Calu3 (cell line): ENCODE data around the gene CAD. TPM values are rescaled to one million over a fixed set of nuclear protein-coding genes. Genes with fewer than 3 reads are reported as not detected.

ENCODE experiments used
- BruUV-seq: library from RNA; stranded (reverse); fragments of 400-500 nt; replicated peaks from 2 replicates; lab custom pipeline; 2021; lab: Mats Ljungman, UMichigan
- CTCF ChIA-PET: fragments of 300-600 bp; sonication (Branson Sonifier 250); formaldehyde crosslinking; loops from one replicate; lab custom pipeline; 2022; ENCODE audit warnings: antibody characterized with exemption; lab: Charles Lee
- DNase-seq: peaks from one replicate; pipeline ENCODE4 v3.0.0; 2022
- H3K27ac Mint-ChIP-seq: one replicate; pipeline ENCODE4 v1.8.0; 2022; ENCODE audit warnings: mixed read lengths; ENCODE audit not compliant: unreplicated experiment
- H3K27me3 Mint-ChIP-seq: one replicate; pipeline ENCODE4 v1.8.0; 2022; ENCODE audit warnings: mixed read lengths; ENCODE audit not compliant: unreplicated experiment
- H3K36me3 Mint-ChIP-seq: one replicate; pipeline ENCODE4 v1.8.0; 2022; ENCODE audit warnings: mild to moderate bottlenecking, moderate library complexity, mixed read lengths; ENCODE audit not compliant: insufficient read depth, unreplicated experiment
- H3K4me1 Mint-ChIP-seq: one replicate; pipeline ENCODE4 v1.8.0; 2022; ENCODE audit warnings: mild to moderate bottlenecking, low read depth, mixed read lengths; ENCODE audit not compliant: unreplicated experiment
- H3K4me3 Mint-ChIP-seq: one replicate; pipeline ENCODE4 v1.8.0; 2022; ENCODE audit warnings: mild to moderate bottlenecking, low read depth, moderate library complexity, mixed read lengths; ENCODE audit not compliant: unreplicated experiment
- H3K9me3 Mint-ChIP-seq: one replicate; pipeline ENCODE4 v1.8.0; 2022; ENCODE audit warnings: low read depth, mixed read lengths; ENCODE audit not compliant: unreplicated experiment
- intact Hi-C: fragments of 100-400 bp; cut with micrococcal nuclease; formaldehyde crosslinking; loops from one replicate; pipeline ENCODE4 v1.10.0; 2022; ENCODE audit not compliant: unreplicated experiment
- total RNA-seq: library from RNA; stranded (reverse); gene quantifications from 2 replicates; pipeline ENCODE4 v1.2.3, GENCODE V29; 2022
- TF ChIP-seq, protein P1 (sequence below): fragments of 200-600 bp; IDR thresholded peaks from one replicate; pipeline ENCODE4 v1.8.0; 2022; ENCODE audit warnings: antibody characterized with exemption; ENCODE audit not compliant: unreplicated experiment

The CAD gene
- total RNA-seq, 1 experiment from 2014 or later = 68.2 TPM

DNA sequence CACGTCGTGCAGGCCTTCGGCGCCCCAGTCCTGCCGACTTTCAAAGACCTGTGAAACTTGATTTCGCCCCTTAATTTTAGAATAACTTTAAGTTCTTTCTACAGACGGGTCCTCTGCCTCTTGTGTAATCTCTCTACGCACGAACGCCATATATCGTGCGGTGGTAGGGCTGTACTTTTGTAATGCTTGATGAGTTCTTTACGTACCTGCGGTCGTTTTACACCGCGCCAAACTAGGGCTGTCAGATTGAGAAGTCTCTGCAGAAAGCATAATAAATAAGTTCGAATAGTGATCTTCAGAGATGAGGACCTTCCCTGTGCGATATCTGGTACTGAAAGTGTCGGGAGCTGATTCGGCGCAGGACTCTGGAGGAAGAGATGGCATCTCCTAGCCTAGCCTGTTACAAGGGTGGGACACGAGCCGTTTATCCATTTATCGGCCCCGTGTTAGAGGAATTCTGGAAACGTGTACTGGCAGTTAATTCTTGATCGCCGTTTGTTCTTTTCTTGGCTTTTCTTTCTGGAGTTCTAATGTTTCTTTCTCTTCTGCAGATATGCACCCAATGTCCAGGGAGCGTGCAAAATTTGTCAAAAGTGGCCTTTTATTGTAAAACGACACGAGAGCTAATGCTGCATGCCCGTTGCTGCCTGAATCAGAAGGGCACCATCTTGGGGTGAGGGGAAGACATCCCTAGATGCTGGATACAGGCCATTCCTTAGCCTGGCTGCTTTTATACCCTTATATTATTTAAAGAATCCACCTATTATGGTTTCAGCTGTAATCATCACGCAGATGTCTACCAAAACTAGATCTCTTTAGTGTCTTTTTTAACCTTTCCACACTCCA, 4.3 kb upstream of the CAD start:
- BruUV-seq = TSS peak; percentile 47
- no peaks in the 10 kb centered on the region for H3K9me3 Mint-ChIP-seq
- peaks cover 54% of the 10 kb centered on the region for H3K36me3 Mint-ChIP-seq
- intact Hi-C loops = no loop called here
- peak overlapping the region; percentile 99 for H3K4me3 Mint-ChIP-seq
- CTCF ChIA-PET = interaction anchor here (0.6 to 0.8 kb wide), 2 partner anchors 67 to 78 kb away, joined by 3 read pairs; partner anchors contain the start of gene PREB
- TF ChIP-seq, protein P1, sequence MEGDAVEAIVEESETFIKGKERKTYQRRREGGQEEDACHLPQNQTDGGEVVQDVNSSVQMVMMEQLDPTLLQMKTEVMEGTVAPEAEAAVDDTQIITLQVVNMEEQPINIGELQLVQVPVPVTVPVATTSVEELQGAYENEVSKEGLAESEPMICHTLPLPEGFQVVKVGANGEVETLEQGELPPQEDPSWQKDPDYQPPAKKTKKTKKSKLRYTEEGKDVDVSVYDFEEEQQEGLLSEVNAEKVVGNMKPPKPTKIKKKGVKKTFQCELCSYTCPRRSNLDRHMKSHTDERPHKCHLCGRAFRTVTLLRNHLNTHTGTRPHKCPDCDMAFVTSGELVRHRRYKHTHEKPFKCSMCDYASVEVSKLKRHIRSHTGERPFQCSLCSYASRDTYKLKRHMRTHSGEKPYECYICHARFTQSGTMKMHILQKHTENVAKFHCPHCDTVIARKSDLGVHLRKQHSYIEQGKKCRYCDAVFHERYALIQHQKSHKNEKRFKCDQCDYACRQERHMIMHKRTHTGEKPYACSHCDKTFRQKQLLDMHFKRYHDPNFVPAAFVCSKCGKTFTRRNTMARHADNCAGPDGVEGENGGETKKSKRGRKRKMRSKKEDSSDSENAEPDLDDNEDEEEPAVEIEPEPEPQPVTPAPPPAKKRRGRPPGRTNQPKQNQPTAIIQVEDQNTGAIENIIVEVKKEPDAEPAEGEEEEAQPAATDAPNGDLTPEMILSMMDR = no peak
- H3K4me1 Mint-ChIP-seq = peaks cover 28% of the 10 kb centered on the region
- H3K27me3 Mint-ChIP-seq = no peaks in the 10 kb centered on the region
- peak overlapping the region; percentile 85 for H3K27ac Mint-ChIP-seq
- DNase-seq = no peak

DNA sequence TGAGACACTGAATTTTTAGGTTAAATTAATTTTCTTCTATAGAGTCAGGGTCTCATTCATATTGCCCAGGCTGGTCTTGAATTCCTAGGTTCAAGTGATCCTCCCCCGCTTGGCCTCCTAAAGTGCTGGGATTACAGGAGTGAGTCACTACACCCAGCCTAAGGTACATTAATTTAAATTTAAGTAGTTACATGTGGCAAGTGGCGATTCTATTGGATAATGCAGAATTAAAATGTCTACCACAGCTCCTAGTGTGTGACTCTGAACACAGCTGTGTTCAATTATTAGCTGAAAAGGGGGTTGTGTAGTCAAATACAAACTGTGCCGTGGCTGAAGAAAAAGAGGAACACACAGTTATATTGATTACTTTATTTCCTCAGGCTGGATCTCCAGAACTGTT, 2.2 kb upstream of the CAD start:
- no peaks in the 10 kb centered on the region for H3K27me3 Mint-ChIP-seq
- BruUV-seq = no TSS peak
- H3K9me3 Mint-ChIP-seq = no peaks in the 10 kb centered on the region

DNA sequence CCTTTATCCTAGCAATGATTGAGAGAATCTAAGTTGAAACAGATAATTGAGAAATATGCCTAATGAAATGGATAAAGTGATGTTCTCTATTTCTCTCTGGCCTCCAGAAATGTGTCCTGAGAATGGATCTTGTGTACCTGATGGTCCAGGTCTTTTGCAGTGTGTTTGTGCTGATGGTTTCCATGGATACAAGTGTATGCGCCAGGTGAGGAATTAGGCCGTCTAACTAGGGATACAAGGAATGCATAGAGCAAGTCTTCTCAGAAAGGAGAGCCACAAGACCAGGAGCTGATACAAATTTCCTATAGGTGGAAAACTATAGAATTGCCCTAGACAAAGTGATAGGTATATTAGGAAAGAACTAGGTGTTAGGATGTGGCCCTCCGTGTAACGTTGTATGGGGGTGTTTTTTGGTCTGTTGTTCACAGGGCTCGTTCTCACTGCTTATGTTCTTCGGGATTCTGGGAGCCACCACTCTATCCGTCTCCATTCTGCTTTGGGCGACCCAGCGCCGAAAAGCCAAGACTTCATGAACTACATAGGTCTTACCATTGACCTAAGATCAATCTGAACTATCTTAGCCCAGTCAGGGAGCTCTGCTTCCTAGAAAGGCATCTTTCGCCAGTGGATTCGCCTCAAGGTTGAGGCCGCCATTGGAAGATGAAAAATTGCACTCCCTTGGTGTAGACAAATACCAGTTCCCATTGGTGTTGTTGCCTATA, 592 bp upstream of the CAD start:
- Mint-ChIP-seq H3K4me3 (peak overlapping the region; percentile 88), H3K27me3 (no peaks in the 10 kb centered on the region), H3K36me3 (peaks cover 69% of the 10 kb centered on the region), H3K9me3 (no peaks in the 10 kb centered on the region), H3K4me1 (peaks cover 38% of the 10 kb centered on the region), H3K27ac (peak overlapping the region; percentile 77)
- TF ChIP-seq, protein P1 = no peak
- no TSS peak for BruUV-seq
- no peak for DNase-seq
- intact Hi-C loops = no loop called here
- CTCF ChIA-PET = interaction anchor here (1.3 kb wide), 1 partner anchor 130 kb away, joined by 4 read pairs; the partner anchor contains the start of gene KHK

More for the DNA sequence above, 2.2 kb upstream of the CAD start:
- H3K36me3 Mint-ChIP-seq = peaks cover 69% of the 10 kb centered on the region
- CTCF ChIA-PET = interaction anchor here (0.5 kb wide), 1 partner anchor 78 kb away, joined by 4 read pairs; no protein-coding TSS in a partner anchor
- TF ChIP-seq, protein P1 = no peak
- no peak overlapping the region for H3K4me3 Mint-ChIP-seq
- DNase-seq = no peak
- intact Hi-C loops = no loop called here
- H3K4me1 Mint-ChIP-seq = peaks cover 38% of the 10 kb centered on the region
- H3K27ac Mint-ChIP-seq = no peak overlapping the region

DNA sequence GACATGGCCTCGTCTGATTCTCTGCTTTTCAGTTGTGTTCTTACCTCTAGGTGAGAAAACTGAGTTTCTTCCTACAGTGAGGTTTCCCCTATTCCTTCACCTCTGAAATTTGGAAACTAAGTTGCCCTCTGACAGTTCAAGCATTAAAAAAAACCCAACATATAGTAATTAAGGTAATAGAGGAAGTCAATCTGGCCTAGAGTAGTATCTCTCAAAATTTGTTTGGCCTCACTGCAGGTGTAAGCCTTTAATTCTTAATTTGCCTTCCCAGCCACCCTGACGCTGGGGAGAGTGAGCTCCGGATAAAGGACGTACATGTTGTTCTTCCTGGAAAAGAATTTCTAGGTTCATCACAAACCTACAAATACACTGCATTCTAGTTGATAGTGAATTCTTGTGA, 1.4 kb downstream of the CAD start:
- H3K27ac Mint-ChIP-seq = no peak overlapping the region
- H3K4me3 Mint-ChIP-seq = peak overlapping the region; percentile 88
- CTCF ChIA-PET = no interaction called here
- no peaks in the 10 kb centered on the region for H3K9me3 Mint-ChIP-seq
- BruUV-seq = no TSS peak
- H3K27me3 Mint-ChIP-seq = no peaks in the 10 kb centered on the region
- no peak for DNase-seq
- TF ChIP-seq, protein P1 = no peak
- H3K4me1 Mint-ChIP-seq = peaks cover 33% of the 10 kb centered on the region
- peaks cover 49% of the 10 kb centered on the region for H3K36me3 Mint-ChIP-seq
- intact Hi-C loops = loop anchor here (1.0 kb wide), 1 partner anchor 120 kb away; no protein-coding TSS in a partner anchor
